Stimulated activated CD4-positive, alpha-beta T cell treated with anti-CD3 and anti-CD28 coated beads, TNF-alpha, amount 100 ng/mL, for 48 hours (primary cell): ENCODE measurements around the gene STEAP3.

Experiments
- DNase-seq, 3 donors: peaks; one replicate each; pipeline ENCODE4 v3.0.0-alpha.2; 2020; ENCODE audit warnings: low read depth in 3 of 3

STEAP3 gene

DNA sequence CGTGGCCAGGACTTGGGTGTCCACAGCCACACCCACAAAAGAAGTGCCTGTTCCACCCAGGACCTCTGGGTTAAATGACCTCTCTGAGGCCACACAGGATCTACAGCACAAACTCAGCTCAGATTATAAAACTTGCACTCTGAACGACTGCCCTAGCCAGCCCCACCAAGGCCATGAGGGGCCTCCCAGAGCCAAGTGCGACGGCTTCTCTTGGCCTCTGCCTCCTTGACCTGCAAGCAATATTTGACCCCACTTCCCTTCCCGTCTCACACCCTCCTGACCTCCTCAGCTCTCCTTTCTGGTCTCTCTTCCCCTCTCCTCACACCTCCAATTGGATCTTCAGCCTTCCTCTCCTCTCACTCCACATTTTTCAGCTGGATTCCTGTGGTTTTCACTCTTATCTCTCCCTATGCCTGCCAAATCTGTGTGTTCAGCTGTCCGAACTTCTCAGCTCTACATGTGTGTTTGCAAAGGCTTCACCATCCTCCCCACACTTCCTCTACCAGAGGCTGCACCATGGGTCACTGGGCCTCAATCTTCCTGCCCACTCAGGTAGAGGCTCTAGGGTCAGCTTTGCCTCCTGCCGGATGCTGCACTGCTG, 25.3 kb upstream of the STEAP3 start:
- no peak for DNase-seq

DNA sequence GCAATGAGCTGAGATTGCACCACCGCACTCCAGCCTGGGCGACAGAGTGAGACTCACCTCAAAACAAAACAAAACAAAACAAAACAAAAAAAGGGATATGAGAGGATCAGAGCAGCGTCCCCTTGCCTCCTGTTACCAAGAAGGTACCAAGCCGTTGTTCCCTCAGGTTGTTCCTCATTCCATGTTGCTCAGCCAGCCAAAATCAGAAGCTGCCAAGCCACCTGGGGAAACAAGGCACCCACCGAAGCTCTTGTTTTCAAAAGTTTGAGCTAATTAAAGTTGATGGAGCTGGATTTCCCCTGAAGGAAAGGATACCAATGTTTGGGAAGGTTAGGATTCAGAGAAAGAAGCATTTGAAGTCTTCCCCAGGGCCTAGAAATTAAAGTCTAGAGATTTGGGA, 21.8 kb upstream of the STEAP3 start:
- DNase-seq, result no peak

DNA sequence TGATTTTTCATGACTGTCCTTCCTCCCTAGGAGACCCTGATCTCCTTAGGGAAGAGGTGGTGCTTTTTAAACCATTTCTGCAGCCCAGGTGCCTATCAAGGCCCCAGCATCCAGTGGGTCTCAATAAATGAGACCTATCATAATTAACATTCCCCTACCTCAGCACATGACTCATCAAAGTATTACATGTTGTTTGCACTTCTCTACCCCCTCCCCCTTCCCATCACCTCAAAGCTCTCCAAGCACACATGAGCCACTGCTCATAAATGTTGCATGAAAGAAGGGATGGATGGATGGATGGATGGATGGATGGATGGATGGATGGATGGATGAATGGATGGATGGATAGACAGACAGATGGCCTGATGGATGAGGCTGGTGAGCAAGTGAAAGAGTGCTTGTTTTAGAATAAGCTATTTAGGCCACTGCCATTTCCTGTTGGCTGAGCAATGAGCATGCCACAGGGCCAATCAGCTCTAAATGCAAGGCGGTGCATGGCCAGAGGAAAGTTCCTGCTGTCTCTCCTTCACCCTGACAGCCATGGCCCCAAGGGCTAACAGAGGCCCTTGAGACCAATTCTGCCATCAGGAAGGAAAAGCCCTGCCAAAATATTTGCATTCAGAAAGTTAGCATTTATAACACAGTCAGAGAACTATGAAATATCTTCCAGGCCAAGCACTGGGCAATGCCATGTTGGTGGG, 20.9 kb upstream of the STEAP3 start:
- no peak for DNase-seq

DNA sequence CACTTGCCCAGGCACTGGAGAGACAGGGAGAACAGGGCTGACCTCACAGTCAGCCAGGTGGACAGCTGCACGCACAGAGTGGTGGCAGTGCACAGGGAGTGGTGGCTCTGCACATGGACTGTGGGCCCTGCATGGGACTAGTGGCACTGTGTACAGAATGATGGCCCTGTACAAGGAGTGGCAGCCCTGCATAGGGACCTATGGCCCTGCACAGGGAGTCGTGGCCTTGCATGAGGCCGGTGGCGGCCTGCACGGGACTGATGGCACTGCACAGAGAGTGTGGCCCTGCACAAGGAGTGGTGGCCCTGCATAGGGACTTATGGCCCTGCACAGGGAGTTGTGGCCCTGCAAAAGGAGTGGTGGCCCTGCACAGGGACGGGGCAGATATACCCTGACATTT, 19.1 kb upstream of the STEAP3 start:
- no peak for DNase-seq

DNA sequence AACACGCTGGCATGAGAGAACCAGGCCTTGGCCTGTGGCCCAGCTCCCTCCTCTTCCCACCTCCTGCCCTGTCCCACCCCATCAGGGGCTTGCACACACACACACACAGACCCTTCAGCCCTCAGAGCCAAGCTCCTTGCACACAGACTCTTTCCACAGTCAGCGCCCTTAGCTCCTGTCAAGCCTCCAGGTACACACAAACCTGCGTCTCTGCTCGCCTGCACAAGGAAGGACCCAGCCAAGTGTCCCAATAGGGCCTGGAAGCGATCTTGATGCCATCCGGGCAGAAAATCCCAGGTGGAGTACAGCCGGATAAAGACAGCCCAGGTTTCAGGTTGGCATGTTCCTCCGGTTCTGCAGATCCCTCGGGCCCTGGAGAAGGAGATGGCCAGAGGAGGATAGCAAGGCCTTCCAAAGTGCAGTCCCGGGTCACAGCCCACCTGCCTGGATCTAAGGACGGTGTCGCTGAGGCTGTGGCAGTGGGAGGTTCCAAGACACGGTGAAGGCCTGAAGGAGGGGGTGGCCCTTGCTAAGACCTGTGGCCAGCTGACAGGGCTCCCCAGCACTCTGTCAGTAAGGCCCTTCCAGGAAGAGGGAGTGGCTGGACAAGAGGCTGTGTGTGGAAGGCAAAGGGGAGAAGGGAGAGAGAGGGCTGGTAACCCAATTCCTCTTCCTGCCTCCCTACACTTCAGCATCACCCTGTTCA, 18.5 kb upstream of the STEAP3 start:
- DNase-seq, result no peak

DNA sequence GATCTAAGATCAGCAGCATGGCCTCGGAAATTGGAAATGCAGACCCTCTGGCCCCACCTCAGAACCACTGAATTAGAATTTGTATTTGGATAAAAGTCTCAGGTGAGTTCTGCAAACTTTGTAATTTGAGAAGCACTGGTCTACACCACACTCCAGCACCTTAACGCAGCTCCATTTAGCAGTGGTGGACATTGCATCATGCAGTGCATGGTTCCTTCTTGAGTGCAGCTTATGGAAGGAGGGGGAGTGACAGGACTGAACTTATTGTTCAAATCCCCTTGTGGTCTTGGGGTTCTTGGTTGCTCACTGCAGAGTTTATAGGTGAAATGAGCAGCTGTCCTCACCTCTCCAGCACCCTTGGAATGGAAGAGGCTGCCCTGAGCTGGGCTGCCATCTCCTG, 17.4 kb upstream of the STEAP3 start:
- no peak for DNase-seq

DNA sequence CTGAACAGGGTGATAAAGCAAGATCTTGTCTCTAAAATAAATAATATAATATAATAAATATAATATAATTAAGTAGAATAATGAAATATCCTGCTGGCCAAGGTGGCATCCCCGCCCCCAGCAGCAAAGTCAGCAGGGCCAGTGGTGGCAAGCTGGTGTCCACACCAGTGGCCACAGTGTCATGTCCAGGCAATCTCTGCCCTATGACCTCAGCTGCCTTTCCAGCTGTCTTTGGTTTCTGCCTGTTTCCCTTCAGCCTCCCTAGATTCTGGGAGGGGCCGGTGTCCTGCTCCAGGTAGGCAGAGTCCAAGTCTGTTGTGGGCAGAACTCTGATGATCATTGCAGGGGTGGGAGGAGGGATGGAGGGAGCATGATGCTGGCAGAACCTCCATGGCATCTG, 16.2 kb upstream of the STEAP3 start:
- no peak for DNase-seq

DNA sequence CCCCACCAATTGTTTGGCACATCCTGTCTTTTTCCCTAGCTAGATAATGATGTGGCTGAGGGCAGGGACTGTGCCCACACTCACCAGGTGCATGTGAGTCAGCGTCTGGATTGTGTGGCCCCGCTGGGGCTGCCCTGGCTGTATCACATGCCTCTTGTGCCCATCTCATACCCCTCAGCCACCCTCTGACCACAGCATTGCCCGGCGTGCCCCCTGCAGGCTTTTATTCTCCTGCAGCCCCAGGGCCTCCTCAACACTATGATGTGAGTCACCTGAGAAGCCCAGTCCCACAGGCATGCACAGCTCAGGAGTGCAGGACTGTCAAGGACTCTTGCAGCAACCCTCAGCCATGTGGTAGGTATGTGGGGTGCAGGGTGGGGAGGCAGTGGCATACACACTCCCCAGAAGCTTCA, 14.8 kb upstream of the STEAP3 start:
- no peak for DNase-seq

DNA sequence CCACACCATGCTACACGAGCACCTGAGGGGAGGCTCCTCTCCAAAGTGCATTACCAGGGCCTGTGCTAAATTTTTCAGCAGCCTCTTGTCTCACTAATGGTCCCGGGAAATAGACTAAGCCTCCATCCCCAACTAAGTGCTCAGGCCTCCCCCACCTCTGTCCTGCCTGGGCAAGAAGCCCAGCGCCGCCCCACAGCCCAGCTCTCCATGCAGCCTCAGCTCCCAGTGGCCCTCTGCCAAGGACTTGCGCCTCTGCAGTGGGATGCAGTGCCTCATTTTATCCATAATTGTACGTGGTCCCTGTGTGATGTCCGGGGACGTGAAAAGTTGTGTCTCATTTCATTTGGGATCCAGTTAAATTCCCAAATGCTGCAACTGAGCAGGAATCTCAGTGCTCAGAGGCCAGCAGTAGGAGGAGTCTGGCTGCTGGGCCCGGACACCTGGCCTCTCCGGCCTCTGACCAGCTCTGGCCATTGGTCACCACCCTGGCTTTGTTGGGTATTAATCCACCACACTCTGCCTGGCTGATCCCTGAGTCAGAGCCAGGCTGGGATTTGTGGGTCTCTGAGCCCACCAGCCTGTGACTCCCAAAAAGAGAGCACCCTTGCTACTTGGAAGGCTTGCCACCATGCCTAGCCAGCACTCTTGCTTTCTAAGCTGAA, 11.4 kb upstream of the STEAP3 start:
- DNase-seq, result no peak

DNA sequence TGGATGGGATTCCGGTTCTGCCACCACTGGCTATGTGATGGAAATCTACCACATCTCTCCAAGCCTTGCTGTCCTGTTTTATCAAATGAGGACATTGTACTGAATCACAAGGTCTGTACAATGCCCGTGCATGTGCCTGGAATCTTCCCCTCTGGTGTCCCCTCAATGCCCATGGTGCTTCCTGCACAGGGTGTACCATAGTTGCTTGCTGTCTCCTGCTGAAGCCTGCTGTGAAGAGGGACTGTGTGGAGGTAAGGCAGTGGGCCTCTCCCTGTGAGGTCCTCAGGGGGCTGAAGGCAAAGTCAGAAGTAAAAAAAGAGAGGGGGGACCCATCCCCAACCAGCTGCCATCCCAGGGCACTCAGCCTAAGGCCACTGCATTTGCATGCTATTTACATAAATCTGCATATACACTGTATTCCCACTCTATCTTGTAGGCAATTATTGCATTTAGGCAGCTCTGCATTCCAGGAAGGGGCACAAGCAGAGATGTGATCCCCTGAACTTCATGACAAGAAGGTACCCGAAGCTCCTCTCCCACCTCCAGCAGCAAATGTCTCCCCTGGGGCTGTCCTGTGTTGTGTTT, 9.1 kb upstream of the STEAP3 start:
- DNase-seq, result no peak

DNA sequence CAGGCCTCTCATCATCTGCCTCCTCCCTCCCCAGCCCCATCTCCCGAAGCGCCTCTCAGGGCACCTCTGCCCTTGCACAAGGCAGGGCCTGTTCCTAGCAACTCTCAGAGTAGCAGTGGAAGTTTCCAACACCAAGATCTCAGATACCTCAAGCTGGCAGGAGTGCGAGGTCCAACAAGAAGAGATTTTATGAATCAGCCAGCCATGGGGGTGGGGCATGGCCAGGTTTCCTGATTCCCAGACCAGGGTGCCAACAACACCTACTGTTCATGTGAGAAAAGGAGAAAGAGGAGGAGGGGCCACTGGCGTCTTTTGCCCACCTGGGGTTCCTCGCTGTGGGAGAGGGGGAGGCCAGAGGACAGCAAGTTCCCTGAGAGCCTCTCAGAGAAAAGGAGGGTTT, 6.6 kb upstream of the STEAP3 start:
- DNase-seq, result no peak

DNA sequence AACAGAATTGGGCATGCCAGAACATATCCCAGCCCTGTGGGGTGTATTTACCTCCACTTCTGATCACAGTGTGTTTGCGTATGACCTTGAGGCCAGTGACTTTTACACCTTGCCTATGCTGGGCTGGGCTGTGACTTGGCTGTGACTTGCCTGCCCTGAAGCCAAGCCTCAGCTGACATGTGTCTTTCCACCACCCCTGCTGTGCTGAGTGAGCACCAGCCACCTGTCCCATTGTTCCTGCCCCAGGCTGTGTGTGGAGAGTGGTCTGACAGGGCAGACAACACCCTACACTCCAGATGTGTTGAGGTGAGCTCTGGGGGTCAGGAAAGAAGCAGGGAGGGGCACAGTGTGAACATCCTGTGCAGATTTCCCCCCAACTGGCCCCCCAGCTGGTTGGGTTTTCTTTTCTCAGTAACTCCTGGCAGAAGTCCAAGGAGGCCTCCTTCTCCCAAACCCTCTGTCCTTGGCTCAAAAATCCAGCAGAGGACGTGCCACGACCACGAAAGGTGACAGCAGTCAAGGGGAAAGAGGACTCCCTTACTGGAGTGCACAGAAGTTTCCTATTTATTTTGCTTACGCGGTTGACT, 5.1 kb upstream of the STEAP3 start:
- no peak for DNase-seq

DNA sequence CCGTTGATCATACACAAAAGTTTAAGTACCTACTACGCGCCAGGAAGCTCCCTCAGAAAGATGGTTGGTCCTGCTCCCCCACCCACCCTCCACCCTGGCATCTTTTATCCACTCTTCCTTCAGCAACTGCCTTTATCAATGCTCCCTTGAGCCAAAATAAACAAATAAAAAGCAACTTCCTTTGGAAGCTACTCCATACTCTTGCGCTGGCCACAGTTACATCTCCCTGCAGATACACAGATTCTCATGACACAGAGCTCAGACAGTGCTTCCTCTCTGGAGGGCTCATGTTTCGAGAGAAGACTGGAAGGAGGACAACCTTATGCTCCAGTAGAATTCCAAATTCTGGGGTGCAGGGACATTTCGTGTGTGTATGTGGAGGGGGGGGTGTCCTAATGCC, 3.8 kb upstream of the STEAP3 start:
- DNase-seq, result no peak

DNA sequence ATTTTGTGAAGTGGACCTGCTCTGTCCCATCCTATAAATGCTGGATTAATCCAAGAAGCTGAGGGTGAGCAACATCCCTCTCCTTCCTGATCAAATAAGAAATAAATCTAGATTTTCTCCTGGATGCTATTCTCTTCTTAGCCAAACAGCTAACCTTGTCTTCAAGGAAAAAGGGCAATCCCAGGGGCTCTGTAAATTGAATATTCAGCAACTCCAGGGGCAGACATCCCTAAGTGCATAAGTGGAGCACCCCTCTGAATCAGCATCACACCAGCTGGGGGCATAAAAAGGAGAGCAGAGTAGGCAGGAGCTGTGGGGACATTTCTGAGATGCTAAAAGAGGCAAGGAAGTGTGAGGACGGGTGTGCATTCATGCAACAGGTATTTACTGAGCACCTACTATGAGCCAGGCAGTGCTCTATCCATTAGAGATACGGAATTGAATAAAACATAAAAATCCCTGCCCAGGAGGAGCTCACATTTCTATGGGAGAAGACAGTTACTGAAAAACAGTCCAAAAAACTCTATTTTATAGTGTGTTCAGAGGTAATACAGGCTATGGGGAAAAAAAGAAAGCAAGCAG, 2.8 kb upstream of the STEAP3 start:
- DNase-seq, result no peak

DNA sequence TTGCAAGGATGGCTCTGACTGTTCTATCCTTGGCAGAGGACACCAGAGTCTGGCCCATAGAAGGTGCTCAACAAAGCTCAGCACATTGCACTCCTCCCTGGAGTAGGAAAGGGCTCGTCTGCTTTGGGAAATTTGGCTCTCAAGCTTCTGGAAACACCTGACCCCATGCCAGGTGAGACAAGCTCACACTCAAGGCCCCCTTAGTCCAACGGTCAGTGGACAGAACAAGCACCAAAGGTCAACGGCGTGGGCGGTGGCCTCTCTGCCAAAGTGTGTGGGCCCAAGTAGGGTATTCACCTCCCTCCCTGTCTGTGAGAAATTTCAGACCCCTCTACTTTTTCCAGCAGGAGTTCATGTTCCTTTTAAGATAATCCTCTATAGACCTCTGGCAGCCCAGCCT, 2.0 kb upstream of the STEAP3 start:
- DNase-seq, result no peak

DNA sequence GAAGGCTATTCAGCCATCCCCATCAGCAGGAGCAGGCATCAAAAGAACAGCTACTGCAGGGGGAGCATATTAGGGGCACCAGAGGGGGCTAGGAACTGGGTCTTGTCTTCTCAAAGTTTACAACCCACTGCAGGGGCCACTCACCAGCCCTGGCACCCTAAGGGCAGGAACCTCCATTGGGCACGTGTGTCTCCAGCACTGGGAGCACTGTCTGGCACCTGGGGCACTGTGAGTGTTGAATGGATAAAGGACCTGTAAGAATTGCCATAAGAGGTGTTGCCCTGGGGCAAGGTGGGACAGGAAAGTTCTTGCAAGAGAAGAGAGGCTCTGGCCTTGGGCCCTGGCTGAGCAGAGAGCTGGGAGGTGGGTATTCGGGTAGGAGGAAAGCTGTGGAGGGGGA, 1.4 kb upstream of the STEAP3 start:
- DNase-seq, result no peak

DNA sequence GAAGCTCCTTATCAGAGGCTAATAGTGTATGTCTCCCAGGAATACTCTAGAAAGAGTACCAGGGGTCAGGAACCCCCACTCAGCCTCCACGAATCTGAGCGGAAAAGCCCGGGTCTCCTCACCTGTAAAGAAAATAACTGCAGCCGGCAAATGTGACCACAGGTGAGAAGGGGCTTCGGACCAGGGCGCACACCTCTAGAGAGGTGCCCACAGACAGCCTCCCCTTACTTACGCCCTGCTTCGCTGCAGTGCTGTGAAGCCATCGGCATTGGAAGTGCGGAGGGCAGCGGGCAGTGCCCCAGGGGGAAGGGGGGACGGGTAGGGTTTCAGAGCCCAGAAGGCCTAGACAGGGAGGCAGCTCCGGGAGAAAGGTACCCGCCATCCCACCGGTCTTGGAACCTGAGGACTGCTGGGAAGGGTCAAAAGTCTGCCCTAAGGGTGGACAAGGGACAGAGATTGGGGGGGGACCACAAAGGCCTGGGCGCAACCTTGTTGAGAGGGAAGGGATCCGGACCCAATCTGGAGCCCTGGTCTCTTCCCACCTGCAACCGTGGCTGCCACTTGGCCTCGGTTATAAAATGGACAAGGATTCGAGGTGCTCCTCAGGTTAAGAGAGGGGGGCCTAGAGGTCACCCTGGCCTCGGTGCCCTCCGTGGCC, 642 bp upstream of the STEAP3 start:
- no peak for DNase-seq

DNA sequence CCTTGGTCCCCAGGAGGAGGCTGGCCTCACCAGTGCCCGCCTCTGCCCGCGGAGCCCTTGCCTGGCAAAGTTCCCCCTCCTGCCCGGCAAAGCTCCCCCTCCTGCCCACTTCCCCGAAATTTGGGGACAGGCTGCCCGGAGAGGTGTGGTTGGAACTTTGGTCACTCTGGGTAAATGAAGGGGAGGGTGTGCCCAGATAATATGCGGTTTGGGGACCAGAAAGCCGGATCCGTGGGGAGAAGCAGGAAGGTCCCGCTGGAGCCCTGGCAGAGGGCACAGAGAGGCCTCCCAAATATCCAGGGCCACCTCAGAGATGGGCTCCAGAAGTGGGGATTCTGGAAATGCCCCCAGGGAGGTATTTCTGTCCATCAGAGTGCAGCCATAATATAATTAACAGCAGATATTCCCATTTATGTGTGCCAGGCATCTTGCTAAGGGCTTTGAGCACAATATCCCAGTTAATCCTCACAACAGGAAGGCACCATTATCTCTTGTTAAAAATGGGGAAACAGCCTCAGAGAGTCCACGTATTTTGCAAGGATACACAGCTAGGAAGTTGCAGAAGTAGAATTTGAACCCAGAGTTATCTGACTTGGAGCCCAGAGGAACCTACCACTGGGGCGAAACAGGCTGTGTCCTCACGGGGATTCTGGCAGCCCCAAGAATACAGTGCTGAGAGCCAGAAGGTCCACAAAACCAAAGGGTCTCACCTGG, 914 bp downstream of the STEAP3 start:
- no peak for DNase-seq

DNA sequence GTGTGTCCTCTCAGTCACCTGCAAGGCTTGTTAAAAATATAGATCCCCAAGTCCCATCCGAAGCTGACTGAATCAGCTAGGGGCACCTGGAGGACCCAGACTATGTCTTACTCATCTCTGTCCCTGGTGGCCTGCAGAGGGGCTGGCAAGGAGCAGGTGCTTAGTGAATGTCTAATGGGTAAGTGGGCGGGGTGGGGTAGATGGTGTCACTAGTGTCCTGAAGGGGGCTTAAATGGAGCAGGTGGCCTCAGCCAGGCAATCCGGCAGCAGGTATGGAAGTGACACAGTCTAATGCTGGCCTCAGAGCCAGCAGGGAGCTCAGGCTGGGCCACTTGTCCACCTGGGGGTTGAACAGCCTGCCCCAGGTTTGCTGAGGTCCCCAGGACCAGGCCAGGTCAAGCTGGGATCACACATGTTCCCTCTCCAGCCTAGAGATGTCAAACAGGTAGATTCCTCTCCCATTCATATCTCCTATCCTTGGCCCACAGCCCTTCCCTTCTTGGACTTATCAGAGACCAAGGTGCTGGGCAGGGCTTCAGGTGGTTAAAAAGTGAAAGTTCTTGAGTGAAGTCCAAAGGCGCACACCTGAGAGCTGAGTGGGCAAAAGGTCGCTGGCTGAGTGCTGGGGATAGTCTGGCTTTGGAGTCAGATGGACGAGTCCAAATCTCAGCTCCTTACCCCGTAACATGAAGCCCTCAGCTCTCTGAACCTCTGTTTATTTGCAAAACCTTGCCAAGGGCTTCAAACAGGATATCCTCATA, 1.7 kb downstream of the STEAP3 start:
- no peak for DNase-seq

DNA sequence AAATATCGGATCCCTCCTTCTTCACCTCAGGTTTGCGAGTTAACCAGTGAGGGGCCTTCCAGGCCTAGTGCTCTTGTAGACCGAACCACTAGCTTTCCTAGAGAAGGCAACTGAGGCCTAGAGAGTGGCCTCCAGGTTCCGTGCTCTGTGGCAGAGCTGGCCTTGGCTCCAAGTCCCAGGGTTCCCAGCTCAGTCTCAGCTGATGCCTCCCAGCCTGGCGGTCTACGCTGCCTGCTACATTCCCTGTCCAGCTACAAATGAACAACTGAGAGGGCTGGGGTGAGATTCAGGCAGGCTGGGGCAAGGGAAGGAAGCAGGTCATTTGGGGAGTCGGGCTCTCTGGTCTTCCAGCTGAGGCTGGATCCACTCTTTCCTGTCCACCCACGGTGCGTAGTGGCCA, 2.3 kb downstream of the STEAP3 start:
- DNase-seq, result no peak
